Activated CD4-positive, CD25-positive, alpha-beta regulatory T cell treated with anti-CD3 and anti-CD28 coated beads, Interleukin-2, amount 50 U/mL, for 72 hours (primary cell): Measurements from ENCODE around the gene FNBP1.

ENCODE experiments used
- DNase-seq: peaks from one replicate; pipeline ENCODE4 v3.0.0; 2021

Gene FNBP1

DNA sequence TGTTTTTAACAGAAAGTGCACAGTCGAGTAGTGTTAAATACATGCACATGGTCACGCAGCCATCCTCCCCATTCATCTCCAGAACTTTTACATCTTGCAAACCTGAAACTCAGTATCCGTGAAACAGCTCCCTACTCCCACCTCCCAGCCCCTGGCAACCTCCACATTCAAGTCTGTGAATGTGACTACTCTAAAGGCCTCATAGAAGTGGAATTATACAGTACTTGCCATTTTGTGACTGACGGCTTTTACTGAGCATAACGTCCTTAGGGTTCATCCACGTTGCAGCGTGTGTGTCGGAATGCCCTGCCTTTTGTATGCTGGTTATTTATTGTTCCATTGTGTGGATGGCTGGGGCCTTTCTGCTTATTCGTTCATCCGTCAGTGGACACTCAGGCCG is 171.9 kb downstream of the FNBP1 start:
- no peak for DNase-seq

DNA sequence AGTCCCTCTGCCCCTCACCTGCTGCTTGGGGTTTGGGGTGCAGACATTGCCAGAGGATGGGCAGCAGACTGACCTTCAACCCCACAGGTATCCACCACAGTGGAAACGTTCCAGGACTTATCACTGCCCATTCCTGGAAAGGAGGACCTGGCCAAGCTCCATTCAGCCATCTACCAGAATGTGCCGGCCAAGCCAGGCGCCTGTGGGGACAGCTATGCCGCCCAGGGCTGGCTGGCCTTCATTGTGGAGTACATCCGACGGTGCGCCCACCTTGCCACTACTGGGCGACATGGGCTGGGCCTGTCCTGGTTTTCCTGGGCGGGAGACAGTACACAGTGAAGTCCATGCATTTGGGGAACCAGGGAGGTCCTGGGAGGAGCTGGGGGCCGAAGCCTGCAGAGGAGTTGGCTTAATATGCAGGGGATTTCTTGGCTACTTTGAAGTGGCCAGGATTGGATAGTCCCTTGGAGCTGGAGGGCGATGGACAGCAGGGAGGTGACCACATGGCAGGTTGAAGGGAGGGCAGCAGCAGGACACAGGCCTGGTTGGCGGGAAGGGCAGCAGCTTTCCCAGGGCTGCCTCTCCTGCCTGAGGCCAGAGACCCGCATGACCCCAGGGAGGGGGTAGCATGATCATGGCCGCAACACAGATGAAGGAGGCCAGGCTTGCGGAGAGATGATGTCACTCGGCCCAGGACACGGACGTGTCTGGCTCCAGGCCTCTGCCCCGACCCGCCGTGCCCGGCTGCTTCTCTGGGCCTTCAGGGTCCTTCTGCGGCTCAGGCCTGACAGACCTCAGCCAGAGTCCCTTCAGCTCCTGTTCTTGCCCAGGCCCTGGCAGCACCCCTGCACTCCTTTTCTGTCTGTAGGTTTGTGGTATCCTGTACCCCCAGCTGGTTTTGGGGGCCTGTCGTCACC is 173.1 kb downstream of the FNBP1 start:
- DNase-seq = peak; percentile 30

DNA sequence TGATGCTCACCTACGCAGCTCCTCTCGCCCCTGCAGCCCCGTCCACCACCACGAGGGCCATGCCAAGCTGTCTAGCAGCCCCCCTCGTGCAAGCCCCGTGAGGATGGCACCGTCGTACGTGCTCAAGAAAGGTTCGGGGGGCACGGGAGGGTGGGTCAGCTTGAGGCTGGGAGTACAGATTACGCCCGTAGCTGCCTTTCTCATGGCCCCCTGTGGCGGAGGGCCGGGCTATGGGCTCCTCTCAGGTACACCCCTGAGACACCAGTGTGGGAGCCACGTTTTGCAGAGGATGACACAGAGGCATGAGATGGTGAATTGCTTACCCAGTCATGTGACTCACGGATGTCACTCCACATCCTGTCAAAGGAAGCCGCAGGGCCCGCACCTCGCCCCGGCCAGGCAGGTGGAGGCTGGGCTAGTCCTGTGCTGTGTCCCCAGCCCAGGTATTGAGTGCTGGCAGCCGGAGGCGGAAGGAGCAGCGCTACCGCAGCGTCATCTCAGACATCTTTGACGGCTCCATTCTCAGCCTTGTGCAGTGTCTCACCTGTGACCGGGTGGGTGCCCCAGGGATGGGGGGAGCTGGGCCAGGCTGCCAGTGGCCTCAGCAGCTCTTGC is 174.0 kb downstream of the FNBP1 start:
- peak; percentile 82 for DNase-seq

DNA sequence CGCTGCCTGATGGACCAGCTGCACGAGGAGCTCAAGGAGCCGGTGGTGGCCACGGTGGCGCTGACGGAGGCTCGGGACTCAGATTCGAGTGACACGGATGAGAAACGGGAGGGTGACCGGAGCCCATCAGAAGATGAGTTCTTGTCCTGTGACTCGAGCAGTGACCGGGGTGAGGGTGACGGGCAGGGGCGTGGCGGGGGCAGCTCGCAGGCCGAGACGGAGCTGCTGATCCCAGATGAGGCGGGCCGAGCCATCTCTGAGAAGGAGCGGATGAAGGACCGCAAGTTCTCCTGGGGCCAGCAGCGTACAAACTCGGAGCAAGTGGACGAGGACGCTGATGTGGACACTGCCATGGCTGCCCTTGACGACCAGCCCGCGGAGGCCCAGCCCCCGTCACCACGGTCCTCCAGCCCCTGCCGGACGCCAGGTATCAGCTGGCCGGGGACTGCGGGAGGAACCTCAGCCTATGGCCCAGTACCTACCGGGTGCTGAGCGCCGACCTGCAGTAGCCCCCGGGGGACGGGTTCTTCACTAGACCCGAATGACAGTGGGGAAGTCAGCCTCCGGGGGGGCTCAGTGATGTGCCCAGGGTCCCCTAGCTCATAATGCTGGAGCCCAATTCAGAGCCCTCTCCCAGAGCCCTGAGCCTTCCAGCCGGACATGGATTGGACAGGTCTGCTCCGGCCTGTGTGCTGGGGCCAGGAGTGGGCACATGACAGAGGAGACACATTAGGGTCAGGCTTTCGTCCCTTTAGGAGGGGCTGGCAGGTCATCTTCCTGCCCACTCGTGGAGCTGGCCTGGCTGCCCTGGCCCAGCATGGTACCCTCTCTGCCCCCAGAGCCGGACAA is 174.7 kb downstream of the FNBP1 start:
- DNase-seq = no peak

DNA sequence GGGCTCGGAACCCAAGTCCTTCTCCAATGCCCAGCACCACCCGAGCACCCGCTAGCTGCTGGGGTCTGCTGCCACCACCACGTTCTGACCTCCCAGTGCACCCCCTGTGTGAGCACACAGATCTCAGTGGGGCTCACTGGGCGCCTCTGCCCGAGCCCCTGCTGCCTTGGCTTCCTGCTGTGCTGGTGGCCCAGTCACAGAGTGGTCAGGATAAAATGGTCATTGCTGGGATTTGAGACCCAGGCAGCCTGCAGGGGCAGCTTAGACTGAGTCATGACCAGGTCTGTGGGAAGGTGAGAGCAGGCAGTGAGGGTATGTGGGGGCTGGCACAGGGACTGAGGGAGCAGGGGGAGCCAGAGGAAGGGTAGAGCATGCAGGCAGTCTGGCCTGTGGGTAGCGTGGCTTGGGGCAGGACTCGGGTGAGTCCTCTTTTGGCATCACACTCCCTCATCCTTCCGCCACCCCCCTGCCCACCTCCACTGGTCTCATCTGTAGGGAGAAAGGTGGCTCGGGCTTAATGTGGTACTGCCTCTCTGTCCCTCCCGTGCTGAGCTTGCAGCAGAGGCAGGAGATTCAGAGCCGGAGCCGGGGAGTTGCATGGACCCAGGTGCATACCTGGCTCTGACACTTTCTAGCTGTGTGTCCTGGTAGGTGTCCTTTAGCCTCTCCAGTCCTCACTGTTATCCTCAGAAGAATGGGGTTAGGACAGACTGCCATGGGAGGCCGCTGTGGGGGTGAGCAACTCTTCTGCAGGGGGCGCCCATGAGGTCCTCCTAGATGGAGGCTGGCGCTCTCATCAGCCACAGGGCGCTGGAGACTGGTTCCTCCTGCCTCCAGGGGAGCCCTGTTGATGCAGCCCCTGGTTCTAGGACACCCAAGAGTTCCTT is 175.6 kb downstream of the FNBP1 start:
- no peak for DNase-seq

DNA sequence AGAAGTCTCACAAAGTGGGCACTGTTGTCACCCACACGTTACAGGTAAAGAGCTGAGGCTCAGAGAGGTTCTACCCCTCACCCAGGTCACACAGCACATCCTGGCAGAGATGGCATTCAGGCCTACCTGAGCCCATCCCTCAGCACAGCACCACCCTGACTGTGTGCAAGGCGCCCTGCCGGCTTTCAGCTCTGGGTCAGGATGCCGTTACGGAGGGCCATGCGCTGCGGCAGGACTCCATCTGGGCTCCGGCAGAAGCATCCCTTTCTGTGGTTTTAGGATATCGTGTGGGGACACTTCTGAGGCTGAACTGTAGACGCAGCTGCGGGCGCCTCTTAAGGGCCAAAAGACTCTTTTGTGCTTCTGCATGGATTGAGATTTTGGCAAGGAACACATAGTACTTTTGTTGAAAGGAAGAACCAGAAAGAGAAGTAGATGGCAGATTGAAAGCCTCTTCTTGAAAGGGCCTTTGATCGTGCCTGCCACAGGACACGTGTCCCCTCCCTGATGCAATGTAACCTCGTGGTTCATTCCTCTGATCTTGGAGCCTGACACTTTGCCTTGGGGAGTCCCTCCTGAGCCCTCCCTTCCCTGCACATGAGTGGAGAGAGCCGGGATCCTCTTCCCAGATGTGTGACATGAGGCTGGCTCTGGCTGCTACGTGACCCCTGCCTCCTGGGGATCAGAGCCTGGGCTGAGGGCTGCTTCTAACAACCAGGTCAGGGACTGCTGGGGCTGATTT is 176.4 kb downstream of the FNBP1 start:
- DNase-seq = no peak

DNA sequence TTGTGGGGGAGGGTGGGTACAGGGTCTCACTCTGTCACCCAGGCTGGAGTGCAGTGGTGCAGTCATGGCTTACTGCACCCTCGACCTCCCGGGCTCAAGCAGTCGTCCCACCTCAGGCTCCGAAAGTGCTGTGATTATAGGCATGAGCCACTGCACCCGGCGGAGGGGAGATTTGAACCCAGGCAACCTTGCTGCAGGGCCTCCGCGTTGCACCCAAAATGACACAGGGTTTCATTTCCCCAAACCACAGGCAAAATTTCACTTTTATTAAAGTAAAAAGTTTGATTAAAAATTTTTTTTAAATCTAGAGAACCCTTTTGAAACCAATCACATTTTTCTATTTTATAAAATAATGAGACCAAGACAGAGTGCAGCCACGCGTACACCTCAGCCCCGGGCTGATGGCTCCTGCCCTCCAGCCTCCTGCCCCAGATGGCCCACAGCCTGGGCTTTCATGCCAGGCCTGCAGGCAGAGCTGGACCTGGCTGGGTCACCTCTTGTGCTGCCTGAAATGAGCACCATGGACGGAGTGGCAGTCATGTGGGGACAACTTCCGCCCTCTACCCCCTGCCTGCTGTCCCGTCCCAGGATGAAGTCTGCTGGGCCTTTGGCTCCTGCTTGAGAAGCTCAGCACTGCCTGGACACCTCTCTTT is 177.2 kb downstream of the FNBP1 start:
- DNase-seq = no peak

DNA sequence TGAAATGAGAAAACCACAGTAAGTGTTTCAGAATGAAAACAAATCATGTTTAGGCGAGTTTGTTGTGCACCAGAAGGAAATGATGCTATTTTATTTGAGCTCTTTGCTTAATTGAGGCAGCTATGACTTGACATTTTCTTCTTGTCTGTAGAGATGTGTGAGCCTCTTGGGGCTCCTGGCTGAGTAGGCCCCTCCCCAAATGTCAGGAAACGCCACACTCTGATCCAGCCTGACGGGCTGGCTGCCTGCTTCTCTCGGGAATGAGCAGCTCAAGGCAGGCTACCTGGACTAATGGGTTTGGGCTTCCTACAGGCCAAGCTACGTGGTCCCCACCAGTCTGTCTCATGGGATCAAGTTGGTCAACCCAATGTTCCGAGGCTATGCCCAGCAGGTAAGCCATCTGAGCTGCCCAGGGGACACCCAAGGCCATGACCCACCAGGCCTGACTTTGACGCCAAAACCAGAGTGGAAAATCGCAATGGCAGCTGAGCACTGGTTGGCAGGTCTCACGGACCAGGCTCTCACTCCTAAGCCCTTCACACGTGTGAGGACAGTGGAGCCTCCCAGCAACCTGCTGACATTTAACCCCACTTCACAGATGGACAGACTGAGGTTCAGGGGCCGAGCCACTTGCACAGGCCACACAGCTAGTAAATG is 177.9 kb downstream of the FNBP1 start:
- no peak for DNase-seq

DNA sequence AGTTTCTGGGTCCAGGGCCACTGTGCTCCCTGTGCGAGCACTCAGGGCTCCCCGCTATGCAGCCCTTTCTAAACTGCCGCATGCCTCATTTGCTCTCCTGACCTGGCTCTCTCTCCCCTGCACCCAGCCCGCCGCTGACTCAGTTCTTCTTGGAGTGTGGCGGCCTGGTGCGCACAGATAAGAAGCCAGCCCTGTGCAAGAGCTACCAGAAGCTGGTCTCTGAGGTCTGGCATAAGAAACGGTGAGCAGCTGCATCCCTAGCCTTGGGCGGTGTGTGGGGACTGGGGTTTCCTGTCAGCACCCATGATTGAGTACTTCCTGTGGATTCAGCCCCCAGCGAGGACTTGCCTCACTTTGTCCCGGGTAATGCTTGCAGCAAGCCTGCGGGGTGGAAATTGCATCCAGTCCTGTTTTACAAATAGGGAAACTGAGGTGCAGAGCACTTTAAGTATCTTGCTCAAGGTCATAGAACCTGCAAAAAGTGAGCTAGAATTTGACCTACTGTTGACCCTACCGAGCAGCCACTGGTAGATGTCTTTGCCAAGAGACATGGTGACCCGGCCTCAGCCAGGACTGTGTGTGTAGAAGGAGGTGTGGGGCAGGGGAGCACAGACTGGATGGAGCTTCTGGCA is 179.8 kb downstream of the FNBP1 start:
- peak; percentile 65 for DNase-seq

DNA sequence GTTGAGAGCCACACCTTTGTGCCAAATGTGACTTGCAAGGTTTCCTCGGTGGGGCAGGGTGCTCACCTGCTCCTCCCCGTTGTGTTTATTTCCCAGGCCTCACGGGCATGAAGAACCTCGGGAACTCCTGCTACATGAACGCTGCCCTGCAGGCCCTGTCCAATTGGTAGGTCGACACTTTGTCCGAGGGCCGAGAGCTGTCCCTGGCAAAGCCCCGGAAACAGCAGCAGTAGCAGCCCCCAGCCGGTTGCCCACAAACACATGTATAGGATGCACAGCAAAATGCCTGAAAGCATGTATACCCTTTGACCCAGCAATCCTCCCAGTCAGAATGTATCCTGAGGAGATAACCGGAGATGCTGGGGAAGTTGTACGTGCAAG is 181.6 kb downstream of the FNBP1 start:
- no peak for DNase-seq

DNA sequence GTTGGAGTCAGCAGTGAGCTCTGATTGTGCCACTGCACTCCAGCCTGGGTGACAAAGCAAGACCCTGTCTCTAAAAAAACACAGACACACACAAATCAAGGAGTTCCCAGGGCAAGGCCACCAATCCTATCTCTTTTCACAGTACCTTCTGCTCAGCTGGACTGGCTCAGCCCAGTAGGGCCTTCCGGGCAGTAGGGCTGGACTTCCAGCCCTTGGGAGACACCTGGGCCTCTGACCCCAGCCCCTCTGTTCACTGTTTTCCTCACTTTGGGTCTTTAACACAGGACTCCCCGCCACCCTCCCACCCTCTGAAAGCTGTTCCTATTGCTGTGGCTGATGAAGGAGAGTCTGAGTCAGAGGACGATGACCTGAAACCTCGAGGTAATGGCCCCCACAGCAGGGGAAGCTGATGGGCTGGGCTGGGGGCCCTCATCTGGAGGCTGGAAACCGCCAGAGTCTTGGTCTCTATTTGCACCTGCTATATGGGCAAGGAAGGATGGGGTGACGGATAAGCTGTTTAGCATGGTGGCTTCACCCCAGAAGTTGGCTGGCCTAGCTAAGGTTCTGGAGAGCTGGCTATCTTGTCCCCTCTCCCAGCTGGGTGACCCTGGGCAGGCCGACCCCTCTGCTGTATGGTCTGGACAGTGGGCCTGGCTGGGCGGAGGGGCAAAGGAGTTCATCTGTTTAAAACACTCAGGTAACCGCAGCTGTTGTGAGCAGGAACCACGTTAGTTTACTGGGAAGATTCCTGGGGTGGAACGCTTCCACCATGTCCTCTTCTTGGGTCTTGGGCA is 182.1 kb downstream of the FNBP1 start:
- no peak for DNase-seq

DNA sequence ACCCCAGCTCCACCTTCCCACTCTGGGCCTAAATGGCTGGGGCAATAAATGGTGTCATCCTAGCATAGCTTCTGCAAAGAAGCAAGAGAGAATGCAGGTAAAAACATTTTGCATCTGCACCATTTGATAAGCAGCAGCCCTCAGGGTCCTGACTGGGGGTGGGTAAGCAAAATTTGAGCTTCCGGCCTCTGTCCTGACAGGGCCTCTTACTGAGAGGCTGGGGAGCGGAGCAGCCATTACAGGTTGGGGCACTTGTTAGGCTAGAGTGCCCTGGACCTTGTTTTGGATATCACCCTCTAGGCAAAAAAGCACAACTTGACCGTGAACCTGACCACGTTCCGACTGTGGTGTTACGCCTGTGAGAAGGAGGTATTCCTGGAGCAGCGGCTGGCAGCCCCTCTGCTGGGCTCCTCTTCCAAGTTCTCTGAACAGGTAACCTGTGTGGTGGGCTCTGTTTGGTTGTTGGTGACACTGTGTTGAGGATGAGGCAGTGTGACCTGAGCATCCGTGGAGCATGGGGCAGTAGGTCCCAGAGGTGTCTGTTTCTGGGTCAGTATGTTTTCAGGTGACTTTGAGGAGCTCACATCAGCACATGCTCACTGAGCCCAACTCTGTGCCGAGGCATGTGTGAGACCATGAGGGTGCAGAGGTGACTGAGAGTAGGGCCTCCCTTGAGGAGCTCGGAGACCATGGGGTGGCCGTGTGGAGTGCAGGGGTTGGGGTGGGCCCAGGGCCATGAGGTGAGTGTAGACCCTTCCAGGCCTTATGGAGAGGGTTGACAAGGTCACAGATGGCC is 184.6 kb downstream of the FNBP1 start:
- no peak for DNase-seq

DNA sequence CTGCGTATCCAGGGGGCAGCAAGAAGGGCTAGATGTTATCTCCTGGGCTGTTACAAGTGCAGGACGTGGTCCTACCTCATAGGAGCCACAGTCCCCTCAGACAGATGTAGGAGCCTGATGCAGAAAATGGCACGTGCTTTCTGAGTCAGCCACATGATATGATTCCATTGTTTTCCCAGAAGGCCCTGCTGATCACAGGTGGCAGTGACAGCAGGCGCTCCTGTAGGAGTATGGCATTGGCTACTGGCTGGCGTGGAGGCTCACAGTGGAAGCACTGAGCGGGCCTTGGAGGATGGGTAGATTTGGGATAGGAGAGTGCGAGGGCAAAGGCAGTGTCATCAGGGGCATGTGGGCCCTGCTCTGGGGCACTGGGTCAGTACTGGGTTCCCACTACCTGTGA is 185.8 kb downstream of the FNBP1 start:
- no peak for DNase-seq

DNA sequence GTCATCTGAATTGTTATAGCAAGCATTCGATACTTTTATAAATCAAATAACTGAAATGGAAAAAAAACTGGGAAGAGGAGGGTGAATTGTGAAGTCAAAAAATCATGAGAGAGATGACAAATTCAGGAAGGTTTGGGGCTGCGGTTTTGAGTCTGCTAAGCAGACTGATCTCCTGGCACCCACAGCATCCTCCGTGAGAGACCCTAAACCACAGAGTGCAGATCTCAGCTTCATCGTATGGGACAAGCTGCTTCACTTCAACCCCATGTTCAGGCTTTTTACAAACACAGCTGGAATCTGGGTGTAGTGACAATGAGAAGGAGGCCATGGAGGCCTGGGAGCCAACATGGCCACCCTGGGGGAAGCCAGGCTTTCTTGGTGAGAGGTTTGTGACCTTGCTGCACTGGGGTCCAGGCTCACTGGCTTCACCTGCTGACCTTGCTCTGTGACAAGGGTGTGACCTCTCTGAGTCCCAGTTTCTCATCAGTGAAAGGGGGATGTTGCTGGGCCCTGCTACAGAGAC is 188.3 kb downstream of the FNBP1 start:
- DNase-seq = no peak

DNA sequence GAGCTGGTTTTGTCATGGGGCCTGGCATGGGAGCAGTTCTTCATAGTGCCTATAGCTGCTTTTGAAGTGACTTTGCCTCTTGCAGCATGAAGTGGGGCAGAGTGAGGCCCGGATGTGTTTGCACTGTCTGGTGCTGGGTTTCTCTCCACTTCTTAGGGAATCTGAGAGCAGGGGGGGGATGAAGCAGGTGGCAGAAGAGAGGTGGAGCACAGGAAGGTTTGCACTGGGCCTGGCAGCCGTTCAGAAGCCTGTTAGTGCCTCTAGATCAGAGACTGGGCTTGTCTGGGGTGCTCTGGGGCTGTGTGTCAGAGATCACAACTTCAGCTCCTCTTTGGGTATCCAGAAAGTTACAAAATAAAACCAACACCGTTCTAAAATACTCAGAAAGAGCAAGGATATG is 189.4 kb downstream of the FNBP1 start:
- DNase-seq = no peak

DNA sequence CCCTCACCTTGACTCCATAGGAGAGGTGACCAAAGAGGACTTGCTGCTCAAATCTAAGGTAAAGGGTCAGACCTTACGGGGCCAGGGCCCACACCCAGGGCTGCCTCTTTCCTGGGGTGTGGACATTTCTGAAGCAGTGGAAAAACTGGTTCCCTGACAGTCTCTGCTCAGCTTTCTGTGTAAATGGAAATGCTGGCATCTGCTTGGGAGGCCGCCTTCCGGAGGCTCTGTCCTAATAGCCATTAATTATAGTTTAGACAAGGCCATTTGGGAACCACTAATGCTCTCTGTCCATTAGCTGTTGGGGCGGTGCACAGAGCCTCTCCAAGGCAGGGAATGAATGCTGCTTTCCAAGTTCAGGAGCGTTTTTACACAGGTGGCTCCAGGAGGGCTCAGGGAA is 190.4 kb downstream of the FNBP1 start:
- no peak for DNase-seq

DNA sequence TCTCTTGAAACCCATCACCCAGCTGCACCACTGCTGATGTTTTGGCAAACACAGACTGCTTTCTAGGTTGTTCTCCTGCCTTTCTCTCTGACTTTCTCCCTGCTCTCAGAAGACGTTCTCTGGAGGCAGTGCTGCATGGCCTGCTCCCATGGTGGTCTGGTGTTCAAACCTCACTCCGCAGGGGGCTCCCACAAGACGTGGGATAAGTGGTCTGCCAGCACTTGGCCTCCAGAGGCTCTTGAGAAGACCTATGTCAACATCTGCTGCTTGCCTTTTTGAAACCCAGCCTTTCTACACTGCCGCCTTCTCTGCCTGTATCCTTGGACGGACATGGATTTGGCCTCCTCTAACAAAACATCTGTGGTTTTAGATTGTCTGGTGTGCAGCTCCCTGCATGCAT is 191.2 kb downstream of the FNBP1 start:
- no peak for DNase-seq
